Measurements from ENCODE around the gene CTCFL.

Gene CTCFL

DNA sequence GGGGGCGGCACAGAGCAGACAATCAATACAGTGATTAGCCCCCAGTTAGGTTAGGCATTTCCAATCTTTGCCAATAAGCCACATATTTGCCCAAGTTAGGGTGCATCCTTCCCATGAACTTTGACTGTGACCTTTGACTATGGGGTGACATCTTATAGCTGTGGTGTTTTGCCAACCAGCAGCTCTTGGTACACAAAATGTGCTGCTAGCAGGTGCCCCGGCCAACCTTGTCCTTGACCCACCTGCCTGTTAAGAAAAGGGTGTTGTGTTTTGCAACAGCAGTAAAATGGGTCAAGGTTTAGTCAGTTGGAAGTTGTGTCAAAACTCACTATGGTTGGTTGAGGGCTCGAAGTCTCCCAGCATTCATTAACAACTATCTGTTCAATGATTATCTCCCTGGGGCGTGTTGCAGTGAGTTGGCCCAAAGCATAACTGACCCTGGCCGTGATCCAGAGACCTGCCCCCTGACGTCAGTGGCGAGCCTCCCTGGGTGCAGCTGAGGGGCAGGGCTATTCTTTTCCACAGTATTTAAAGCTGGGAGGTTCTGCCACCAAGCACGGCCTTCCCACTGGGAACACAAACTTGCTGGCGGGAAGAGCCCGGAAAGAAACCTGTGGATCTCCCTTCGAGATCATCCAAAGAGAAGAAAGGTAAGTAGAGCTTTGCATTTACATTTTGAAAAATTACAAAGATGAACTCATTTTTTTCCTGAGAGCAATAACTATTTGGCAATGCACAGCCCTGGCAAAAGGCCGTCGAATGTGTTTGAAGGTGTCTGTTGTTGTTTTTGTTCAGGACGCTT lies 35.8 kb upstream of the CTCFL start, which contains the start of gene PCK1:
Gene PCK1, plus strand, starts transcription at position 557 of the 802 bp plus-strand sequence. CDS start 302 bp downstream, outside the sequence.
- DNase-seq (ENCODE audit: low read depth in 3 of 3, low spot score in 1 of 3) = no peak

DNA sequence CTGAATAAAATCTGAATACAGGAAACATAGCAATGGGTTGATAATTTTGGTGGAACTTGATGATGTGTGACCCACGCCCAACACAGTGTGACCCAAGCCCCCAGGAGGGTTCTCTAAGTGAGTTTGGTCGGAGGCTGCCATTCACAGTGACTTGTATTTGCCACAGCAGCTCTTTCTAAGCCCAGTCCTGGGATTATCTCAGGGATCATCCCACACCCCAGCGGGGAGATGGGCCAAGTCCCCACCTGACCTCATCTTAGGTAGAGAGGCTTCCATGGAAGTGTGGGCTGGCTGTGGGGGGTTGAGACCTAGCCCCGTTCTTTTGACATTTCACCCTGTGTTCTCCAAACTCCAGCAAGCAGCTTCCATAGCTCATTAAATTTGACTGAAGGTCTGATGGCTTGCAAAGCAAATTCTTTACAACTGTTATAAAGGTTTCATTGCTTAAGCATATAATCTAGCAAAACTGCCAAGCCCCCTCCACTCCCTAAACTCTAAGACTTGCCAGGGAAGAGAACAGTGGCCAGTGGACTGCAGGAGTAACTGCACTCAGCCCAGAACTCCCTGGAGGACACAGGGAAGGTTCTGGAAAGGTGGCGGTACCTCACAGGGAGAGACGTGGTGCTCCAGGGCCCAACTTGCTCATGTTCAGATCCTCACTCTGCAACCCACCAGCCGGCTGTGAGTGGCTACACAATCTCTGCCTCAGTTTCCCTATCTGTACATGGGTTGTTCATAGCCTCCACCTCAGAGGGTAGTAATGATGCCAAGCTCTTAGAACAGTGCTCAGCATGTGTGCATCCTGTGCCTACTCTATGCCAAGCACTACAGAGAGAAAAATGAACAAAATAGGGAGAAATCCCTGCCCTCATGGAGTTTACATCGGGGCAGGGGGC lies 35.0 kb upstream of the CTCFL start:
- no peak for DNase-seq (ENCODE audit: low read depth in 3 of 3, low spot score in 1 of 3)

- DNase-seq (ENCODE audit: low read depth in 3 of 3, low spot score in 1 of 3) = no peak
These were observed 34.3 kb upstream of the CTCFL start for GRCh38 chr20:57559289-57559634.

- DNase-seq (ENCODE audit: low read depth in 3 of 3, low spot score in 1 of 3) = no peak
These were observed 33.8 kb upstream of the CTCFL start for GRCh38 chr20:57558614-57559288.

GRCh38 chr20:57557926-57558613 lies 33.1 kb upstream of the CTCFL start:
- no peak for DNase-seq (ENCODE audit: low read depth in 3 of 3, low spot score in 1 of 3)

- DNase-seq (ENCODE audit: low read depth in 3 of 3, low spot score in 1 of 3) = no peak
These were observed 32.0 kb upstream of the CTCFL start for GRCh38 chr20:57556980-57557274.

DNA sequence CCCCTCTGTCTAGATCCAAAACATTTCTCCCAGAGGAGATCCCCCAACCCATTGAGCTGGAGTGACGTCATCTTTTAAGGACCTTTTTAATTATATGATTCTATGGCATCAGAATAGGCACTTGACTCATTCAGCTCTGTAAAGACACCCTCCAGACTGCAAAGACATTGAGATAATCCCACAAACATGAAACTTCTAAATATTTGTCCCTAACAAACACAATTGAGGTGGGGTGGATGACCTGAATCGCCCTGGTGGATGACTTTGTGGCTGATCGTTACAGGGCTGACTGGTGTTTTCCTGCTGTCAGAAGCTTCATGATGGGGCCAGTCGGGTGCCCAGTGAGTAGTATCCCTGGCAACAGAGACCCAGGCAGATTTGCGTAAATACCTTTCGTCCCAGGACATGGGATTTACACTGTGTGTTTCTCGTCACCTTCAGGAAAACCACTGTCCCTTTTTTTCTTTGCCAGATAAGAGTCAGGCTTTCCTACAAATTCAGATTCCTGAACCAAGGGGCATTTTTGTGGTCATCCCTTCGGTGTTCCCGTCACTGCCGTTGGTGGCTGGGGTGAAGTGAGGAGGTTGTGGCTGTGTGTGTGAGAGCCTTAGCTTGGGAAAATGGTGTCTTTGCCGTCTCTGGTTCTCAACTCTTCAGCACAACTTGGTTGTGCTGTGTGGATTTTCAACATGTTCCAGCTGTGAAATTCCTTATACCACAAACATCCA lies 30.7 kb upstream of the CTCFL start:
- DNase-seq (ENCODE audit: low read depth in 3 of 3, low spot score in 1 of 3) = no peak

GRCh38 chr20:57553376-57554018 lies 28.6 kb upstream of the CTCFL start:
- no peak for DNase-seq (ENCODE audit: low read depth in 3 of 3, low spot score in 1 of 3)

GRCh38 chr20:57552471-57552870 lies 27.5 kb upstream of the CTCFL start:
- no peak for DNase-seq (ENCODE audit: low read depth in 3 of 3, low spot score in 1 of 3)

GRCh38 chr20:57548177-57549058 lies 23.5 kb upstream of the CTCFL start:
- DNase-seq (ENCODE audit: low read depth in 3 of 3, low spot score in 1 of 3) = no peak

- no peak for DNase-seq (ENCODE audit: low read depth in 3 of 3, low spot score in 1 of 3)
These were observed 22.2 kb upstream of the CTCFL start for GRCh38 chr20:57546956-57547649.

DNA sequence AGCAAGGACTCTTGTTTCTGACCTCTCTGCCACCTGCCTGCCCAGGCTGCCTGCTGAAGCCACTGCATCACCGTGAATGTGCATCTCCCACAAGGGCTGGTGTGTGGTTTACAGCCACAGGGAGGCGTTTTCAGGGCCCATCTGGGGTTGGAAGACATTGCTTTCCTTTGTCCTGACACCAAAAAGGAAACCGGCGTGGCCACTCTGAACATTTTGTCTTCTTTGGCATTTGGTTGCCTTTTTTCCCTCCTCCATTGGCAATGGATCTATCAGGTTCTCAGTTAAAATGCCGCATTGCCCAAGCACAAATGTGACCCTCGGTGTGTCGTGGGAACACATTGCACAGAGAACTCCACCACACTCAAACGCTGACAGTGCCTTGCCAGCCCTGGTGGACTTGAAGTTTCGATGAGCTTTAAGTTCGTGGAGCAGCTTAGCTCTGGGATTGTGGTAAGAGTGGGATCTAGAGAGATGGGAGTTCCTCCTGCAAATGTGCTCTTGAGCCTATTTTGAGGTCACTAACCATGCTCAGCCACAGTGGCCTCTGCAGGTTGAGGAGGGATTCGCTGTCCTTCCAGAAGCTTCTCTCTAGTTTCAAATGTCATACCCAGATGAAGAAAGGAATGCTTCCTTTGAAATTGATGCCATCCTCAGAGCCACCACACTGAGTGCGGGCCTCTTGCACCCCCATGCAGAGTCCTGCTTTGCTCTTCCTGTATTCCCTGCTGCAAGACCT lies 21.2 kb upstream of the CTCFL start:
- DNase-seq (ENCODE audit: low read depth in 3 of 3, low spot score in 1 of 3) = no peak

- no peak for DNase-seq (ENCODE audit: low read depth in 3 of 3, low spot score in 1 of 3)
These were observed 20.1 kb upstream of the CTCFL start for GRCh38 chr20:57544838-57545564.

DNA sequence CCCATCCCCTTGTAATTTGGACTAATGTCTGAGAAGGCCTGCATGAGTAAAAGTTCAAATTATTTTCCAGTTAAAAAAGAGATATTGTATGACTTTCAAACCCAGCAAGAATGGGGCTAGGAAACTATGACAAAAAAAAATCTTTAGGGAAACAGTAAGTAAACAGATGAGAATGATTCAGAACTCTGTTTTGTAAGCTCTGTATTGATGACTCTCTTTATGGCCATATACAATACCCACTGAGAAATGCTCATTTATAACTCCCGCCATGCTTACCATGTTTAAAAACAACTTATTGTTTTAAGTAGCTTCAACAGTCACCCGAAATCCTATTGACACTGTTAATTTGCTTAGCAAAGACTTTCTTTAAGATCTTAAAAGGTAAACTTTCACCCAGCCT lies 18.8 kb upstream of the CTCFL start:
- no peak for DNase-seq (ENCODE audit: low read depth in 3 of 3, low spot score in 1 of 3)

DNA sequence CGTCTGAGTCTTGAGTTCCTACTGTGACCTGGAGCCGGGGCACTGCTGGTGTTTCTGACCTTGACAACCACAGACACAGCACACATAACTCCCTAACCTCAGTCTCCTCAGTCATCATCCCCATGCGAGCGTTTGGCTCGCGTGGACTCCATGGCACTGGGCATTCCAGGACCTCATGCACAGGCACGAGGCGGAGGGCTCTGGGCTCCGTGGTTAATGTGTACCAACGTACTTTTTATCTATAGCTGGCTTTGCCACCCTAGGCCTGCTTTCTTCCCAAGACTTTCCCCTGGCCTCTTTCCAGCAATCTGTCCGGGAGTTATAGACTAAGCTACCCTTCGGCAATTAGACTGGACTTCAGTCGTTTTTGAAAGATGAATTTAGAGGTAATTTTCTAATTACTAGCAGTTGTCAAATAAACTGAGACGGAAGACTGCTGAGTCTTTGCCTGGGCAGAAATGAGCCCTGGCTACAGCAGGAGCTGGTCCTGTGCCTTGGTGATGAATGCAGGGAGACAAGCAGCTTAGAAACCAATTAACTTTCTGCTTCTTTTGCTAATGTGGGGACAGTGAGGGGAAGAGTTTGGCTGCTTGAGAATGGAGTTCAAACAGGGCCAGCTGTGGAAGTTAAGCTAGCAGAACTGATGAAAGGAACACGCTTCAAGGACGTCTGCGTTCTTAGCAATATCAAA lies 16.1 kb upstream of the CTCFL start:
- DNase-seq (ENCODE audit: low read depth in 3 of 3, low spot score in 1 of 3) = no peak

GRCh38 chr20:57539889-57540288 lies 14.9 kb upstream of the CTCFL start:
- no peak for DNase-seq (ENCODE audit: low read depth in 3 of 3, low spot score in 1 of 3)

DNA sequence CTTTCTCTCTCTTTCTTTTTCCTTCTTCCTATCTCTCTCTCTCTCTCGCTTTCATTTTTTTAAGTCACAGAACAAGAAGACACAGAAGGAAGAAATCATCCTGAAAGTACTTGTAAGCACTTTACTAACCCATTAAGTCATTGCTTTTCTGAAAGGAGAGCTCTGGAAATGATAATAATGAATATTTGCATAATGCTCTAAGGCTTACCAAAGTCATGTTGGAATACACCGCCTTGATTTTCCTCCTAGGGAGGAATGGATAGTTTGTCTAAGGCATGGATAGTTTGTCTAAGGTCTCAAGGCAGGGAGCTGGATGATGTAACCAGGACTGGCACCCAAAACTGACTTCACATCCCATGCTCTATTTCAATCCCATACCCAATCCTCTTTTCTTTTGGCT lies 12.9 kb upstream of the CTCFL start:
- no peak for DNase-seq (ENCODE audit: low read depth in 3 of 3, low spot score in 1 of 3)

Measured in stimulated activated CD4-positive, alpha-beta T cell treated with anti-CD3 and anti-CD28 coated beads, TNF-alpha, amount 100 ng/mL, for 1 hour (primary cell).